ENCODE measurements around the gene CD52. TPM values are rescaled to one million over a fixed set of nuclear protein-coding genes. Genes with fewer than 3 reads are reported as not detected.

Gene CD52
- total and polyA plus RNA-seq, 2 donors (not counting 3 experiments of a cell fraction or from before 2014, with no cell fraction given): not detected

- H3K4me3 ChIP-seq (replicated peaks in 1 of 3; ENCODE audit: insufficient read depth in 1 of 3, low read depth in 1 of 3, low read length in 3 of 3): no peak overlapping the region
- dilution Hi-C loops (cut with MboI; ENCODE audit: extremely low pct_ligation_motif_present, low sequenced_read_pairs) (no loop called here), intact Hi-C loops (cut with micrococcal nuclease) (no loop called here)
- H3K4me1 ChIP-seq (ENCODE audit: control insufficient read depth, extremely low read depth, insufficient read depth, low read length): no peaks in the 10 kb centered on the region
- POLR2A ChIA-PET: no interaction called here
- H3K9me1 ChIP-seq (replicated peaks; ENCODE audit: control insufficient read depth, extremely low read depth, insufficient read depth, low read length): no peaks in the 10 kb centered on the region
- H3K27ac ChIP-seq (ENCODE audit: insufficient read depth, low read depth, low read length): no peak overlapping the region
- no peak overlapping the region for H3K9ac ChIP-seq (replicated peaks; ENCODE audit: extremely low read depth, insufficient read depth, low read length)
- CTCF ChIA-PET: interaction anchor here (1.5 kb wide), 1 partner anchor 50 kb away, joined by 5 read pairs; no protein-coding TSS in a partner anchor
- no peak for FAIRE-seq
- no peaks in the 10 kb centered on the region for H3K9me3 ChIP-seq (replicated peaks; ENCODE audit: control insufficient read depth, insufficient read depth, low read length)
- BruUV-seq (replicated peaks): no TSS peak
- H2AFZ ChIP-seq (ENCODE audit: low read depth, low read length): no peak overlapping the region
- no peaks in the 10 kb centered on the region for H3K79me2 ChIP-seq (ENCODE audit: control insufficient read depth, insufficient read depth, low read length)
- no peaks in the 10 kb centered on the region for H4K20me1 ChIP-seq (replicated peaks; ENCODE audit: control insufficient read depth, extremely low read depth, insufficient read depth, low read length)
- H3K4me2 ChIP-seq (ENCODE audit: insufficient read depth, low read length): no peak overlapping the region
- H3K27me3 ChIP-seq (ENCODE audit: control insufficient read depth in 2 of 2, insufficient read depth in 2 of 2, low read length in 2 of 2): no peaks in the 10 kb centered on the region
- no peak for DNase-seq (ENCODE audit: low read depth, low spot score)
- no peaks in the 10 kb centered on the region for H3K36me3 ChIP-seq (ENCODE audit: control insufficient read depth in 2 of 2, extremely low read depth in 1 of 2, insufficient read depth in 2 of 2, low read length in 2 of 2)
- no peak for TF ChIP-seq JUN (IDR thresholded peaks at IDR 0.05; ENCODE audit: borderline replicate concordance, insufficient read depth, insufficient read length, low read depth)
- TF ChIP-seq POLR2A (IDR thresholded peaks at IDR 0.05; ENCODE audit: low read depth, low read length): no peak
- TF ChIP-seq EZH2 (IDR thresholded peaks at IDR 0.05; ENCODE audit: borderline replicate concordance, low read depth, low read length, severe bottlenecking): no peak
- no peak for TF ChIP-seq POLR2AphosphoS5 (IDR thresholded peaks at IDR 0.05; ENCODE audit: insufficient read depth, low read depth, low read length)
- TF ChIP-seq MYC (IDR thresholded peaks at IDR 0.05; ENCODE audit: low read depth, low read length): no peak
- no peak for TF ChIP-seq MAX (IDR thresholded peaks at IDR 0.05; ENCODE audit: insufficient read depth, insufficient read length)
- TF ChIP-seq GATA2 (IDR thresholded peaks at IDR 0.05; ENCODE audit: insufficient read depth, insufficient read length, low read depth, low read length): no peak
- TF ChIP-seq FOS (IDR thresholded peaks at IDR 0.05; ENCODE audit: borderline replicate concordance, insufficient read depth, low read length): no peak
- no peak for TF ChIP-seq CTCF (IDR thresholded peaks at IDR 0.05; ENCODE audit: extremely low read depth in 1 of 2, insufficient read depth in 1 of 2, low read depth in 1 of 2, low read length in 2 of 2)
Measured at GRCh38 chr1:26367441-26367840, 49.7 kb downstream of the CD52 start.
